HepG2 (cell line): Measurements from ENCODE around the gene POGK. TPM values are rescaled to one million over a fixed set of nuclear protein-coding genes. Genes with fewer than 3 reads are reported as not detected.

Experiments used
- CAMTA2 ChIP-seq: sonication (generic); formaldehyde crosslinking; IDR thresholded peaks from 2 replicates; pipeline ENCODE4 v1.4.0; 2020; ENCODE audit warnings: mild to moderate bottlenecking, missing genetic modification reagents, borderline replicate concordance
- FOSL1 ChIP-seq: sonication (generic); formaldehyde crosslinking; IDR thresholded peaks from 2 replicates; pipeline ENCODE4 v1.9.0; 2021; ENCODE audit warnings: missing genetic modification reagents, borderline replicate concordance
- FOXJ3 ChIP-seq: sonication (generic); formaldehyde crosslinking; IDR thresholded peaks from 2 replicates; pipeline ENCODE4 v1.4.0; 2020; ENCODE audit warnings: missing genetic modification reagents, mild to moderate bottlenecking, borderline replicate concordance
- MXI1 ChIP-seq: IDR thresholded peaks from 3 replicates; pipeline ENCODE4 v1.6.1; 2012; ENCODE audit warnings: low read depth, low read length, inconsistent platforms, borderline replicate concordance
- NFRKB ChIP-seq: fragments of 450-650 bp; IDR thresholded peaks from 2 replicates; pipeline ENCODE4 v1.6.1; 2017
- NFYB ChIP-seq: sonication (generic); formaldehyde crosslinking; IDR thresholded peaks from 2 replicates; pipeline ENCODE4 v1.4.0; 2020; ENCODE audit warnings: missing genetic modification reagents
- SNRNP70 ChIP-seq: fragments of 200-400 bp; formaldehyde crosslinking; IDR thresholded peaks from 2 replicates; pipeline ENCODE4 v1.6.1; 2017; ENCODE audit warnings: mild to moderate bottlenecking, low read depth, low read length, moderate library complexity
- TCF7L2 ChIP-seq: IDR thresholded peaks from 2 replicates; pipeline ENCODE4 v1.6.1; 2011; ENCODE audit warnings: mild to moderate bottlenecking, low read depth, low read length, moderate library complexity
- ZIK1 ChIP-seq: sonication (generic); formaldehyde crosslinking; IDR thresholded peaks from 2 replicates; pipeline ENCODE4 v1.5.0; 2020; ENCODE audit warnings: mild to moderate bottlenecking, low read depth, missing genetic modification reagents, borderline replicate concordance
- ZNF12 ChIP-seq: sonication (generic); formaldehyde crosslinking; IDR thresholded peaks from 2 replicates; pipeline ENCODE4 v1.5.0; 2020; ENCODE audit warnings: missing genetic modification reagents
- ZNF530 ChIP-seq: sonication (generic); formaldehyde crosslinking; IDR thresholded peaks from 2 replicates; pipeline ENCODE4 v1.5.0; 2020; ENCODE audit warnings: low read depth, mild to moderate bottlenecking, missing genetic modification reagents
- ZNF577 ChIP-seq: sonication (generic); formaldehyde crosslinking; IDR thresholded peaks from 2 replicates; pipeline ENCODE4 v1.4.0; 2020; ENCODE audit warnings: mild to moderate bottlenecking, low read depth, missing genetic modification reagents, borderline replicate concordance
- ZNF83 ChIP-seq: sonication (generic); formaldehyde crosslinking; IDR thresholded peaks from 2 replicates; pipeline ENCODE4 v1.4.0; 2020; ENCODE audit warnings: missing genetic modification reagents, mild to moderate bottlenecking, borderline replicate concordance
- polyA plus RNA-seq, 8 experiments: library from polyadenylated mRNA; depleted of rRNA in 3 of 8; stranded (reverse) in 7 of 8; unstranded in 1 of 8; fragments of >200 nt; fragmentation: Illumina TruSeq in 4 of 8; extraction: Trizol in 4 of 8; gene quantifications; 2 replicates each; pipeline versions ENCODE4 v1.2.1 to v1.2.3, GENCODE V29; 2011 to 2016; ENCODE audit warnings: low read depth in 4 of 8, missing spikeins in 1 of 8, mixed read lengths in 1 of 8; ENCODE audit not compliant: insufficient read depth in 1 of 8
- total RNA-seq, 5 experiments: library from RNA; depleted of rRNA; stranded (reverse); fragments of >200 nt; fragmentation: Illumina TruSeq; extraction: Trizol; gene quantifications; 2 replicates each; pipeline ENCODE4 v1.2.3, GENCODE V29; 2016; ENCODE audit warnings: low read depth in 1 of 5
- TF ChIP-seq, protein P1 (sequence below): sonication (generic); formaldehyde crosslinking; IDR thresholded peaks from 2 replicates; pipeline ENCODE4 v1.5.0; 2020; ENCODE audit warnings: missing genetic modification reagents
- TF ChIP-seq, protein P2 (sequence below): sonication (generic); formaldehyde crosslinking; IDR thresholded peaks from 2 replicates; pipeline ENCODE4 v1.5.1; 2020; ENCODE audit warnings: mild to moderate bottlenecking, missing genetic modification reagents, borderline replicate concordance
- TF ChIP-seq, protein P3 (sequence below): sonication (generic); formaldehyde crosslinking; conservative IDR thresholded peaks from 2 replicates; pipeline ENCODE4 v1.8.0; 2022; ENCODE audit warnings: mild to moderate bottlenecking, moderate library complexity, missing genetic modification reagents
- TF ChIP-seq, protein P4 (sequence below): sonication (generic); formaldehyde crosslinking; conservative IDR thresholded peaks from 2 replicates; pipeline ENCODE4 v1.4.0; 2020; ENCODE audit warnings: missing genetic modification reagents
- TF ChIP-seq, protein P5 (sequence below): sonication (generic); formaldehyde crosslinking; IDR thresholded peaks from 2 replicates; pipeline ENCODE4 v1.4.0; 2020; ENCODE audit warnings: missing genetic modification reagents
- TF ChIP-seq, protein P6 (sequence below): sonication (generic); formaldehyde crosslinking; IDR thresholded peaks from 2 replicates; pipeline ENCODE4 v1.4.0; 2020; ENCODE audit warnings: missing genetic modification reagents

The POGK gene
- total and polyA plus RNA-seq, 2 of the 13 experiments (the other 11 are each of a cell fraction or from before 2014, with no cell fraction given) = 4.8 to 16.2 TPM

DNA sequence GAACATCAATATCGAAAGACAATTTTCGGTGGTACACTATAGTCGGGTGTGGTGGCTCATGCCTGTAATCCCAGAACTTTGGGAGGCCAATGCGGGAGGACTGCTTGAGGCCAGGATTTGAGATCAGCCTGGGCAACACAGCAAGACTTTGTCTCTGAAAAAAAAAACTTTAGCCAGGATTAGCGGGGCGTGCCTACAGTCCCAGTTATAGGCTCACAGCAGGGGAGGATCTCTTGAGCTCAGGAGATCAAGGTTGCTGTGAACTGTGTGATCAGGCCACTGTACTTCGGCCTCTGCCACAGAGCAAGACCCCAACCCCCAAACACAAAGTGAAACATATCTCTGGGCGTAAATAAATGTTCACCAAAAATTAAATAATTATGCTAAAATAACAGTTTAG, 35.2 kb downstream of the POGK start (continued):
- TF ChIP-seq, protein P1, sequence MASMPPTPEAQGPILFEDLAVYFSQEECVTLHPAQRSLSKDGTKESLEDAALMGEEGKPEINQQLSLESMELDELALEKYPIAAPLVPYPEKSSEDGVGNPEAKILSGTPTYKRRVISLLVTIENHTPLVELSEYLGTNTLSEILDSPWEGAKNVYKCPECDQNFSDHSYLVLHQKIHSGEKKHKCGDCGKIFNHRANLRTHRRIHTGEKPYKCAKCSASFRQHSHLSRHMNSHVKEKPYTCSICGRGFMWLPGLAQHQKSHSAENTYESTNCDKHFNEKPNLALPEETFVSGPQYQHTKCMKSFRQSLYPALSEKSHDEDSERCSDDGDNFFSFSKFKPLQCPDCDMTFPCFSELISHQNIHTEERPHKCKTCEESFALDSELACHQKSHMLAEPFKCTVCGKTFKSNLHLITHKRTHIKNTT (CRISPR knock-in tag) = no peak
- TF ChIP-seq, protein P2, sequence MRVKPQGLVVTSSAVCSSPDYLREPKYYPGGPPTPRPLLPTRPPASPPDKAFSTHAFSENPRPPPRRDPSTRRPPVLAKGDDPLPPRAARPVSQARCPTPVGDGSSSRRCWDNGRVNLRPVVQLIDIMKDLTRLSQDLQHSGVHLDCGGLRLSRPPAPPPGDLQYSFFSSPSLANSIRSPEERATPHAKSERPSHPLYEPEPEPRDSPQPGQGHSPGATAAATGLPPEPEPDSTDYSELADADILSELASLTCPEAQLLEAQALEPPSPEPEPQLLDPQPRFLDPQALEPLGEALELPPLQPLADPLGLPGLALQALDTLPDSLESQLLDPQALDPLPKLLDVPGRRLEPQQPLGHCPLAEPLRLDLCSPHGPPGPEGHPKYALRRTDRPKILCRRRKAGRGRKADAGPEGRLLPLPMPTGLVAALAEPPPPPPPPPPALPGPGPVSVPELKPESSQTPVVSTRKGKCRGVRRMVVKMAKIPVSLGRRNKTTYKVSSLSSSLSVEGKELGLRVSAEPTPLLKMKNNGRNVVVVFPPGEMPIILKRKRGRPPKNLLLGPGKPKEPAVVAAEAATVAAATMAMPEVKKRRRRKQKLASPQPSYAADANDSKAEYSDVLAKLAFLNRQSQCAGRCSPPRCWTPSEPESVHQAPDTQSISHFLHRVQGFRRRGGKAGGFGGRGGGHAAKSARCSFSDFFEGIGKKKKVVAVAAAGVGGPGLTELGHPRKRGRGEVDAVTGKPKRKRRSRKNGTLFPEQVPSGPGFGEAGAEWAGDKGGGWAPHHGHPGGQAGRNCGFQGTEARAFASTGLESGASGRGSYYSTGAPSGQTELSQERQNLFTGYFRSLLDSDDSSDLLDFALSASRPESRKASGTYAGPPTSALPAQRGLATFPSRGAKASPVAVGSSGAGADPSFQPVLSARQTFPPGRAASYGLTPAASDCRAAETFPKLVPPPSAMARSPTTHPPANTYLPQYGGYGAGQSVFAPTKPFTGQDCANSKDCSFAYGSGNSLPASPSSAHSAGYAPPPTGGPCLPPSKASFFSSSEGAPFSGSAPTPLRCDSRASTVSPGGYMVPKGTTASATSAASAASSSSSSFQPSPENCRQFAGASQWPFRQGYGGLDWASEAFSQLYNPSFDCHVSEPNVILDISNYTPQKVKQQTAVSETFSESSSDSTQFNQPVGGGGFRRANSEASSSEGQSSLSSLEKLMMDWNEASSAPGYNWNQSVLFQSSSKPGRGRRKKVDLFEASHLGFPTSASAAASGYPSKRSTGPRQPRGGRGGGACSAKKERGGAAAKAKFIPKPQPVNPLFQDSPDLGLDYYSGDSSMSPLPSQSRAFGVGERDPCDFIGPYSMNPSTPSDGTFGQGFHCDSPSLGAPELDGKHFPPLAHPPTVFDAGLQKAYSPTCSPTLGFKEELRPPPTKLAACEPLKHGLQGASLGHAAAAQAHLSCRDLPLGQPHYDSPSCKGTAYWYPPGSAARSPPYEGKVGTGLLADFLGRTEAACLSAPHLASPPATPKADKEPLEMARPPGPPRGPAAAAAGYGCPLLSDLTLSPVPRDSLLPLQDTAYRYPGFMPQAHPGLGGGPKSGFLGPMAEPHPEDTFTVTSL (CRISPR knock-in tag) = peak; percentile 56; the same call in 1 of the 2 replicates
- TF ChIP-seq MXI1 (peak; percentile 17; the same call in 1 of the 3 replicates), NFYB (CRISPR knock-in tag) (peak; percentile 14; the same call in 1 of the 2 replicates), ZNF577 (CRISPR knock-in tag) (no peak), ZIK1 (CRISPR knock-in tag) (no peak), ZNF83 (CRISPR knock-in tag) (no peak), FOXJ3 (CRISPR knock-in tag) (no peak), TCF7L2 (no peak), NFRKB (no peak), FOSL1 (CRISPR knock-in tag) (no peak), ZNF530 (CRISPR knock-in tag) (no peak), SNRNP70 (no peak), CAMTA2 (CRISPR knock-in tag) (no peak), ZNF12 (CRISPR knock-in tag) (no peak)
- TF ChIP-seq, protein P3, sequence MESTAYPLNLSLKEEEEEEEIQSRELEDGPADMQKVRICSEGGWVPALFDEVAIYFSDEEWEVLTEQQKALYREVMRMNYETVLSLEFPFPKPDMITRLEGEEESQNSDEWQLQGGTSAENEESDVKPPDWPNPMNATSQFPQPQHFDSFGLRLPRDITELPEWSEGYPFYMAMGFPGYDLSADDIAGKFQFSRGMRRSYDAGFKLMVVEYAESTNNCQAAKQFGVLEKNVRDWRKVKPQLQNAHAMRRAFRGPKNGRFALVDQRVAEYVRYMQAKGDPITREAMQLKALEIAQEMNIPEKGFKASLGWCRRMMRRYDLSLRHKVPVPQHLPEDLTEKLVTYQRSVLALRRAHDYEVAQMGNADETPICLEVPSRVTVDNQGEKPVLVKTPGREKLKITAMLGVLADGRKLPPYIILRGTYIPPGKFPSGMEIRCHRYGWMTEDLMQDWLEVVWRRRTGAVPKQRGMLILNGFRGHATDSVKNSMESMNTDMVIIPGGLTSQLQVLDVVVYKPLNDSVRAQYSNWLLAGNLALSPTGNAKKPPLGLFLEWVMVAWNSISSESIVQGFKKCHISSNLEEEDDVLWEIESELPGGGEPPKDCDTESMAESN (CRISPR knock-in tag) = no peak
- TF ChIP-seq, protein P4, sequence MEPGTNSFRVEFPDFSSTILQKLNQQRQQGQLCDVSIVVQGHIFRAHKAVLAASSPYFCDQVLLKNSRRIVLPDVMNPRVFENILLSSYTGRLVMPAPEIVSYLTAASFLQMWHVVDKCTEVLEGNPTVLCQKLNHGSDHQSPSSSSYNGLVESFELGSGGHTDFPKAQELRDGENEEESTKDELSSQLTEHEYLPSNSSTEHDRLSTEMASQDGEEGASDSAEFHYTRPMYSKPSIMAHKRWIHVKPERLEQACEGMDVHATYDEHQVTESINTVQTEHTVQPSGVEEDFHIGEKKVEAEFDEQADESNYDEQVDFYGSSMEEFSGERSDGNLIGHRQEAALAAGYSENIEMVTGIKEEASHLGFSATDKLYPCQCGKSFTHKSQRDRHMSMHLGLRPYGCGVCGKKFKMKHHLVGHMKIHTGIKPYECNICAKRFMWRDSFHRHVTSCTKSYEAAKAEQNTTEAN (CRISPR knock-in tag) = no peak
- TF ChIP-seq, protein P5, sequence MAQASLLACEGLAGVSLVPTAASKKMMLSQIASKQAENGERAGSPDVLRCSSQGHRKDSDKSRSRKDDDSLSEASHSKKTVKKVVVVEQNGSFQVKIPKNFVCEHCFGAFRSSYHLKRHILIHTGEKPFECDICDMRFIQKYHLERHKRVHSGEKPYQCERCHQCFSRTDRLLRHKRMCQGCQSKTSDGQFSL (CRISPR knock-in tag) = no peak
- TF ChIP-seq, protein P6, sequence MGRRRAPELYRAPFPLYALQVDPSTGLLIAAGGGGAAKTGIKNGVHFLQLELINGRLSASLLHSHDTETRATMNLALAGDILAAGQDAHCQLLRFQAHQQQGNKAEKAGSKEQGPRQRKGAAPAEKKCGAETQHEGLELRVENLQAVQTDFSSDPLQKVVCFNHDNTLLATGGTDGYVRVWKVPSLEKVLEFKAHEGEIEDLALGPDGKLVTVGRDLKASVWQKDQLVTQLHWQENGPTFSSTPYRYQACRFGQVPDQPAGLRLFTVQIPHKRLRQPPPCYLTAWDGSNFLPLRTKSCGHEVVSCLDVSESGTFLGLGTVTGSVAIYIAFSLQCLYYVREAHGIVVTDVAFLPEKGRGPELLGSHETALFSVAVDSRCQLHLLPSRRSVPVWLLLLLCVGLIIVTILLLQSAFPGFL (CRISPR knock-in tag) = no peak
